HCT116 (cell line): ENCODE data around the gene ZNF507. TPM values are rescaled to one million over a fixed set of nuclear protein-coding genes. Genes with fewer than 3 reads are reported as not detected.

ENCODE experiments used
- ATAC-seq: fragments of 200-7000 bp; cut with Tn5 transposase; 2 replicates; pipeline ENCODE4 v1.9.1; 2020; ENCODE audit warnings: mild to moderate bottlenecking, moderate library complexity
- BruUV-seq: library from RNA; stranded (reverse); fragments of 400-500 nt; replicated peaks from 2 replicates; lab custom pipeline; 2021; lab: Mats Ljungman, UMichigan
- CTCF ChIA-PET: fragments of 300-600 bp; sonication (Branson Sonifier 250); formaldehyde crosslinking; loops from one replicate; lab custom pipeline; 2021; ENCODE audit warnings: antibody characterized with exemption; lab: Charles Lee
- POLR2A ChIA-PET: fragments of 300-600, 350-600 bp; sonication (Branson Sonifier 250); formaldehyde crosslinking; loops from one replicate; lab custom pipeline; 2021; ENCODE audit warnings: antibody characterized with exemption; lab: Charles Lee
- RAD21 ChIA-PET, 2 experiments: fragments of 300-600 bp; sonication (Branson Sonifier 250); formaldehyde crosslinking; loops; one replicate each; lab custom pipeline; 2023; ENCODE audit warnings: low total read pairs in 2 of 2; ENCODE audit not compliant: uncharacterized antibody in 2 of 2, unreplicated experiment in 2 of 2, low non-redundant PET in 1 of 2; lab: Charles Lee
- DNase-seq: peaks from one replicate; pipeline ENCODE4 v3.0.0-alpha.2; 2010; ENCODE audit warnings: low read depth, low spot score
- H2AFZ ChIP-seq: fragments of 200-600 bp; shearing (Covaris generic), sonication (generic); 2 replicates; pipeline ENCODE4 v1.6.1; 2017; ENCODE audit warnings: low read depth, mixed run types, mixed read lengths, antibody characterized with exemption, low read length; ENCODE audit not compliant: poor library complexity, severe bottlenecking
- H3K27ac ChIP-seq: 2 replicates; pipeline ENCODE4 v1.5.1; 2012; ENCODE audit warnings: low read depth, low read length
- H3K27me3 ChIP-seq: fragments of 200-600 bp; sonication (generic); 2 replicates; pipeline ENCODE4 v1.6.1; 2016; ENCODE audit warnings: mixed run types, low read length, mixed read lengths; ENCODE audit not compliant: insufficient read depth
- H3K36me3 ChIP-seq, 2 experiments: fragments of 200-500 bp in 1 of 2; fragments of 200-600 bp in 1 of 2; sonication (Bioruptor generic) in 1 of 2; sonication (generic) in 1 of 2; 2 replicates each; pipeline versions ENCODE4 v1.5.1 to v1.6.1; 2014 to 2016; ENCODE audit warnings: low read length in 2 of 2, inconsistent platforms in 1 of 2, mixed read lengths in 1 of 2, mixed run types in 1 of 2; ENCODE audit not compliant: insufficient read depth in 2 of 2, control insufficient read depth in 1 of 2
- H3K4me1 ChIP-seq, 2 experiments: fragments of 200-600 bp in 1 of 2; sonication (generic) in 1 of 2; 2 replicates each; pipeline versions ENCODE4 v1.5.1 to v1.6.1; 2012 to 2017; ENCODE audit warnings: low read length in 2 of 2, inconsistent platforms in 1 of 2, mild to moderate bottlenecking in 1 of 2, mixed read lengths in 1 of 2, mixed run types in 1 of 2, moderate library complexity in 1 of 2; ENCODE audit not compliant: insufficient read depth in 2 of 2, control insufficient read depth in 1 of 2
- H3K4me2 ChIP-seq: fragments of 200-600 bp; sonication (generic); 2 replicates; pipeline ENCODE4 v1.6.1; 2017; ENCODE audit warnings: mixed run types, low read length, mixed read lengths
- H3K4me3 ChIP-seq, 2 experiments: fragments of 200-600 bp in 1 of 2; sonication (generic) in 1 of 2; replicated peaks in 1 of 2; 2 replicates each; pipeline ENCODE4 v1.5.1; 2011 to 2016; ENCODE audit warnings: low read length in 2 of 2, control low read depth in 1 of 2, low read depth in 1 of 2, mild to moderate bottlenecking in 1 of 2, mixed read lengths in 1 of 2, mixed run types in 1 of 2
- H3K79me2 ChIP-seq: fragments of 200-600 bp; sonication (generic); 2 replicates; pipeline ENCODE4 v1.6.1; 2017; ENCODE audit warnings: mild to moderate bottlenecking, mixed run types, low read length, moderate library complexity, mixed read lengths; ENCODE audit not compliant: insufficient read depth
- H3K9ac ChIP-seq: fragments of 200-600 bp; sonication (generic); 2 replicates; pipeline ENCODE4 v1.6.1; 2016; ENCODE audit warnings: low read length, mixed read lengths
- H3K9me2 ChIP-seq: fragments of 200-600 bp; sonication (generic), shearing (Covaris generic); 2 replicates; pipeline ENCODE4 v1.6.1; 2017; ENCODE audit warnings: mixed run types, mild to moderate bottlenecking, moderate library complexity; ENCODE audit not compliant: insufficient read depth
- H3K9me3 ChIP-seq, 2 experiments: fragments of 200-500 bp in 1 of 2; fragments of 200-600 bp in 1 of 2; sonication (Bioruptor generic) in 1 of 2; sonication (generic) in 1 of 2; 2 replicates each; pipeline ENCODE4 v1.6.1; 2014 to 2017; ENCODE audit warnings: low read length in 2 of 2, mixed read lengths in 2 of 2, inconsistent platforms in 1 of 2, low read depth in 1 of 2, mild to moderate bottlenecking in 1 of 2, mixed run types in 1 of 2, moderate library complexity in 1 of 2; ENCODE audit not compliant: control insufficient read depth in 1 of 2, insufficient read depth in 1 of 2
- H4K20me1 ChIP-seq: fragments of 200-600 bp; sonication (generic), shearing (Covaris generic); 2 replicates; pipeline ENCODE4 v1.6.1; 2017; ENCODE audit warnings: mixed run types, mild to moderate bottlenecking, moderate library complexity; ENCODE audit not compliant: insufficient read depth
- CEBPB ChIP-seq: IDR thresholded peaks from 2 replicates; pipeline ENCODE4 v1.6.1; 2012; ENCODE audit warnings: low read depth
- CTCF ChIP-seq, 3 experiments: fragments of 200-600 bp in 1 of 3; sonication (generic) in 1 of 3; IDR thresholded peaks in 2 of 3; conservative IDR thresholded peaks in 1 of 3; 2 replicates each; pipeline ENCODE4 v1.5.1; 2012 to 2017; ENCODE audit warnings: low read depth in 2 of 3, low read length in 2 of 3, antibody characterized with exemption in 1 of 3, borderline replicate concordance in 1 of 3, control low read depth in 1 of 3, mild to moderate bottlenecking in 1 of 3, mixed read lengths in 1 of 3, mixed run types in 1 of 3, moderate library complexity in 1 of 3; ENCODE audit not compliant: insufficient read depth in 1 of 3
- EGR1 ChIP-seq: IDR thresholded peaks from 2 replicates; pipeline ENCODE4 v1.6.1; 2012; ENCODE audit warnings: low read depth
- ELF1 ChIP-seq: IDR thresholded peaks from 2 replicates; pipeline ENCODE4 v1.6.1; 2012; ENCODE audit warnings: low read depth, borderline replicate concordance
- EZH2phosphoT487 ChIP-seq: fragments of 200-600 bp; IDR thresholded peaks from 2 replicates; pipeline ENCODE4 v1.6.1; 2018; ENCODE audit warnings: antibody characterized with exemption, borderline replicate concordance
- JUND ChIP-seq: IDR thresholded peaks from 2 replicates; pipeline ENCODE4 v1.6.1; 2012
- MAX ChIP-seq: IDR thresholded peaks from 2 replicates; pipeline ENCODE4 v1.6.1; 2012
- POLR2A ChIP-seq: IDR thresholded peaks from 2 replicates; pipeline ENCODE4 v1.7.0; 2011; ENCODE audit warnings: borderline replicate concordance; ENCODE audit not compliant: insufficient read depth, insufficient read length; ENCODE audit errors: extremely low read depth
- RAD21 ChIP-seq: IDR thresholded peaks from 2 replicates; pipeline ENCODE4 v1.6.1; 2012; ENCODE audit warnings: low read depth, mild to moderate bottlenecking
- REST ChIP-seq: IDR thresholded peaks from 2 replicates; pipeline ENCODE4 v1.6.1; 2012; ENCODE audit warnings: low read depth
- SRF ChIP-seq: IDR thresholded peaks from 2 replicates; pipeline ENCODE4 v1.6.1; 2012; ENCODE audit warnings: low read depth
- ZNF274 ChIP-seq: fragments of 200-500 bp; sonication (Bioruptor generic); IDR thresholded peaks from 2 replicates; pipeline ENCODE4 v1.6.1; 2014; ENCODE audit warnings: mild to moderate bottlenecking, low read depth, low read length, inconsistent platforms
- intact Hi-C: fragments of 100-400 bp; cut with micrococcal nuclease; formaldehyde crosslinking; loops from 2 replicates; pipeline ENCODE4 v1.10.0; 2022
- total RNA-seq: library from RNA; stranded (reverse); gene quantifications from one replicate; pipeline ENCODE4 v1.2.1, GENCODE V29; 2021; ENCODE audit not compliant: unreplicated experiment

The ZNF507 gene
- total RNA-seq, 1 experiment from 2014 or later: 27.4 TPM

GRCh38 chr19:32352241-32352630, 6.8 kb downstream of the ZNF507 start:
- Histone ChIP-seq H4K20me1 (no peaks in the 10 kb centered on the region), H3K79me2 (peaks cover 83% of the 10 kb centered on the region), H3K27me3 (no peaks in the 10 kb centered on the region), H3K4me3 (no peak overlapping the region), H3K9me3 (no peaks in the 10 kb centered on the region), H3K9ac (no peak overlapping the region), H3K27ac (no peak overlapping the region), H3K4me2 (peak overlapping the region; percentile 45; the same call in 1 of the 2 replicates), H3K36me3 (peaks cover 56% of the 10 kb centered on the region in 2 experiments; a peak in 3 of 4 replicates), H2AFZ (no peak overlapping the region), H3K4me1 (peaks cover 21 to 29% of the 10 kb centered on the region in 2 experiments), H3K9me2 (no peaks in the 10 kb centered on the region)
- RAD21 ChIA-PET: no interaction called here
- no TSS peak for BruUV-seq
- ATAC-seq (no peak), DNase-seq (no peak)
- CTCF ChIA-PET: no interaction called here
- intact Hi-C loops: no loop called here
- TF ChIP-seq CEBPB (no peak), SRF (no peak), EGR1 (no peak), RAD21 (no peak), MAX (no peak), CTCF (IDR thresholded peaks at IDR 0.05 in 2 of 3, conservative IDR thresholded peaks at IDR 0.05 in 1 of 3; ENCODE audit: borderline replicate concordance in 1 of 3, insufficient read depth in 1 of 3, low read depth in 2 of 3, low read length in 2 of 3) (no peak), POLR2A (no peak), JUND (no peak), REST (no peak), ELF1 (no peak), EZH2phosphoT487 (no peak), ZNF274 (no peak)
- POLR2A ChIA-PET: no interaction called here
